Activated CD4-positive, alpha-beta memory T cell treated with anti-CD3 and anti-CD28 coated beads for 36 hours (primary cell): ENCODE results near the gene VWA2. TPM values are rescaled to one million over a fixed set of nuclear protein-coding genes. Genes with fewer than 3 reads are reported as not detected.

Experiments
- CTCF ChIA-PET: fragments of 350-600 bp; sonication (Branson Sonifier 250); formaldehyde crosslinking; loops from one replicate; lab custom pipeline; 2021; ENCODE audit warnings: antibody characterized with exemption, inconsistent platforms; lab: Charles Lee
- POLR2A ChIA-PET: fragments of 350-600 bp; sonication (Branson Sonifier 250); formaldehyde crosslinking; loops from one replicate; lab custom pipeline; 2021; ENCODE audit warnings: antibody characterized with exemption; lab: Charles Lee
- DNase-seq: peaks from one replicate; pipeline ENCODE4 v3.0.0-alpha.2; 2020
- H3K27ac Mint-ChIP-seq: one replicate; pipeline ENCODE4 v1.8.0; 2021; ENCODE audit warnings: mixed read lengths
- H3K27me3 Mint-ChIP-seq: one replicate; pipeline ENCODE4 v1.8.0; 2021; ENCODE audit warnings: mixed read lengths
- H3K36me3 Mint-ChIP-seq: one replicate; pipeline ENCODE4 v1.8.0; 2021; ENCODE audit warnings: mixed read lengths
- H3K4me1 Mint-ChIP-seq: one replicate; pipeline ENCODE4 v1.8.0; 2021; ENCODE audit warnings: low read depth, mixed read lengths
- H3K4me3 Mint-ChIP-seq: one replicate; pipeline ENCODE4 v1.8.0; 2021; ENCODE audit warnings: mild to moderate bottlenecking, mixed read lengths
- H3K9me3 Mint-ChIP-seq: one replicate; pipeline ENCODE4 v1.8.0; 2021; ENCODE audit warnings: mixed read lengths
- intact Hi-C: fragments of 100-400 bp; cut with micrococcal nuclease; formaldehyde crosslinking; loops from one replicate; pipeline ENCODE4 v1.15.1; 2023
- total RNA-seq, 2 experiments: library from RNA; stranded (reverse); gene quantifications; one replicate each; pipeline ENCODE4 v1.2.3, GENCODE V29; 2021

Gene VWA2
- total RNA-seq, 2 experiments from 2014 or later, result 0.07 TPM; not detected in 1

GRCh38 chr10:114228156-114228555, 10.9 kb upstream of the VWA2 start:
- Mint-ChIP-seq H3K27ac (no peak overlapping the region), H3K9me3 (no peaks in the 10 kb centered on the region), H3K4me3 (no peak overlapping the region), H3K36me3 (no peaks in the 10 kb centered on the region), H3K4me1 (no peaks in the 10 kb centered on the region), H3K27me3 (peaks cover 30% of the 10 kb centered on the region)
- intact Hi-C loops, result no loop called here
- POLR2A ChIA-PET, result no interaction called here
- CTCF ChIA-PET, result no interaction called here
- DNase-seq, result no peak

GRCh38 chr10:114232561-114233176, 6.4 kb upstream of the VWA2 start:
- ChIA-PET CTCF (interaction anchor here (1.0 to 1.2 kb wide), 3 partner anchors 9 to 72 kb away, joined by 3 read pairs; no protein-coding TSS in a partner anchor), POLR2A (no interaction called here)
- Mint-ChIP-seq H3K36me3 (no peaks in the 10 kb centered on the region), H3K4me1 (no peaks in the 10 kb centered on the region), H3K4me3 (no peak overlapping the region), H3K9me3 (no peaks in the 10 kb centered on the region), H3K27ac (no peak overlapping the region), H3K27me3 (peaks cover 23% of the 10 kb centered on the region)
- intact Hi-C loops, result no loop called here
- no peak for DNase-seq

GRCh38 chr10:114233482-114233881, 5.6 kb upstream of the VWA2 start:
- Mint-ChIP-seq H3K27ac (no peak overlapping the region), H3K27me3 (peaks cover 25% of the 10 kb centered on the region), H3K4me3 (no peak overlapping the region), H3K36me3 (no peaks in the 10 kb centered on the region), H3K9me3 (no peaks in the 10 kb centered on the region), H3K4me1 (no peaks in the 10 kb centered on the region)
- CTCF ChIA-PET, result interaction anchor here (1.0 to 1.2 kb wide), 2 partner anchors 9 to 10 kb away, joined by 3 read pairs; no protein-coding TSS in a partner anchor
- intact Hi-C loops, result no loop called here
- POLR2A ChIA-PET, result no interaction called here
- DNase-seq, result no peak

- no peaks in the 10 kb centered on the region for H3K9me3 Mint-ChIP-seq
- H3K27ac Mint-ChIP-seq, result no peak overlapping the region
- intact Hi-C loops, result no loop called here
- POLR2A ChIA-PET, result no interaction called here
- CTCF ChIA-PET, result interaction anchor here (1.2 kb wide), 1 partner anchor 10 kb away, joined by 3 read pairs; no protein-coding TSS in a partner anchor
- no peak overlapping the region for H3K4me3 Mint-ChIP-seq
- H3K4me1 Mint-ChIP-seq, result no peaks in the 10 kb centered on the region
- no peak for DNase-seq
- no peaks in the 10 kb centered on the region for H3K36me3 Mint-ChIP-seq
- peaks cover 30% of the 10 kb centered on the region for H3K27me3 Mint-ChIP-seq
These were observed 4.9 kb upstream of the VWA2 start for GRCh38 chr10:114234132-114234531.

GRCh38 chr10:114239994-114240345, 916 bp downstream of the VWA2 start:
- CTCF ChIA-PET, result interaction anchor here (0.7 kb wide), 1 partner anchor 231 kb away, joined by 3 read pairs; no protein-coding TSS in a partner anchor

GRCh38 chr10:114242235-114242634, 3.2 kb downstream of the VWA2 start:
- ChIA-PET CTCF (no interaction called here), POLR2A (no interaction called here)
- intact Hi-C loops, result no loop called here
- no peaks in the 10 kb centered on the region for H3K36me3 Mint-ChIP-seq
- H3K4me3 Mint-ChIP-seq, result no peak overlapping the region
- no peak for DNase-seq
- H3K27me3 Mint-ChIP-seq, result peaks cover 45% of the 10 kb centered on the region
- no peaks in the 10 kb centered on the region for H3K4me1 Mint-ChIP-seq
- no peaks in the 10 kb centered on the region for H3K9me3 Mint-ChIP-seq
- H3K27ac Mint-ChIP-seq, result no peak overlapping the region

More at GRCh38 chr10:114239994-114240345, 916 bp downstream of the VWA2 start:
- POLR2A ChIA-PET, result no interaction called here
- no peak overlapping the region for H3K27ac Mint-ChIP-seq
- no peak for DNase-seq
- no peaks in the 10 kb centered on the region for H3K9me3 Mint-ChIP-seq
- intact Hi-C loops, result no loop called here
- no peak overlapping the region for H3K4me3 Mint-ChIP-seq
- H3K36me3 Mint-ChIP-seq, result no peaks in the 10 kb centered on the region
- H3K4me1 Mint-ChIP-seq, result no peaks in the 10 kb centered on the region
- peaks cover 52% of the 10 kb centered on the region for H3K27me3 Mint-ChIP-seq

- H3K36me3 Mint-ChIP-seq, result no peaks in the 10 kb centered on the region
- H3K4me3 Mint-ChIP-seq, result no peak overlapping the region
- ChIA-PET CTCF (interaction anchor here (0.9 kb wide), 1 partner anchor 10 kb away, joined by 3 read pairs; no protein-coding TSS in a partner anchor), POLR2A (no interaction called here)
- no peaks in the 10 kb centered on the region for H3K4me1 Mint-ChIP-seq
- no peak overlapping the region for H3K27ac Mint-ChIP-seq
- no peak for DNase-seq
- no peaks in the 10 kb centered on the region for H3K9me3 Mint-ChIP-seq
- H3K27me3 Mint-ChIP-seq, result peaks cover 39% of the 10 kb centered on the region
- intact Hi-C loops, result no loop called here
These were observed 4.6 kb downstream of the VWA2 start for GRCh38 chr10:114243661-114244060.

- POLR2A ChIA-PET, result no interaction called here
These were observed 5.1 kb downstream of the VWA2 start for GRCh38 chr10:114244126-114244525.

GRCh38 chr10:114245121-114245791, 6.2 kb downstream of the VWA2 start:
- no peak overlapping the region for H3K27ac Mint-ChIP-seq
- ChIA-PET CTCF (interaction anchor here (0.6 kb wide), 1 partner anchor 551 kb away, joined by 3 read pairs; no protein-coding TSS in a partner anchor), POLR2A (interaction anchor here (0.6 kb wide), 1 partner anchor 56 kb away, joined by 4 read pairs; no protein-coding TSS in a partner anchor)
- H3K9me3 Mint-ChIP-seq, result no peaks in the 10 kb centered on the region
- peaks cover 31% of the 10 kb centered on the region for H3K27me3 Mint-ChIP-seq
- no peak overlapping the region for H3K4me3 Mint-ChIP-seq
- intact Hi-C loops, result no loop called here
- no peak for DNase-seq
- H3K36me3 Mint-ChIP-seq, result no peaks in the 10 kb centered on the region
- H3K4me1 Mint-ChIP-seq, result no peaks in the 10 kb centered on the region

More at GRCh38 chr10:114244126-114244525, 5.1 kb downstream of the VWA2 start:
- Mint-ChIP-seq H3K4me1 (no peaks in the 10 kb centered on the region), H3K27ac (no peak overlapping the region), H3K27me3 (peaks cover 34% of the 10 kb centered on the region), H3K9me3 (no peaks in the 10 kb centered on the region), H3K4me3 (no peak overlapping the region), H3K36me3 (no peaks in the 10 kb centered on the region)
- CTCF ChIA-PET, result interaction anchor here (0.7 to 0.9 kb wide), 2 partner anchors 11 to 60 kb away, joined by 3 read pairs; no protein-coding TSS in a partner anchor
- DNase-seq, result no peak
- intact Hi-C loops, result no loop called here

GRCh38 chr10:114246679-114247305, 7.7 kb downstream of the VWA2 start:
- Mint-ChIP-seq H3K4me3 (no peak overlapping the region), H3K27me3 (peaks cover 24% of the 10 kb centered on the region), H3K9me3 (no peaks in the 10 kb centered on the region), H3K4me1 (no peaks in the 10 kb centered on the region), H3K36me3 (no peaks in the 10 kb centered on the region), H3K27ac (no peak overlapping the region)
- ChIA-PET CTCF (no interaction called here), POLR2A (no interaction called here)
- intact Hi-C loops, result no loop called here
- DNase-seq, result no peak

- Mint-ChIP-seq H3K4me1 (no peaks in the 10 kb centered on the region), H3K27ac (no peak overlapping the region), H3K27me3 (peaks cover 5% of the 10 kb centered on the region), H3K9me3 (no peaks in the 10 kb centered on the region), H3K4me3 (no peak overlapping the region), H3K36me3 (no peaks in the 10 kb centered on the region)
- ChIA-PET CTCF (no interaction called here), POLR2A (no interaction called here)
- DNase-seq, result no peak
- intact Hi-C loops, result no loop called here
These were observed 11.2 kb downstream of the VWA2 start for GRCh38 chr10:114250236-114250635.

- no peaks in the 10 kb centered on the region for H3K4me1 Mint-ChIP-seq
- no peak overlapping the region for H3K4me3 Mint-ChIP-seq
- peaks cover 5% of the 10 kb centered on the region for H3K27me3 Mint-ChIP-seq
- ChIA-PET CTCF (no interaction called here), POLR2A (no interaction called here)
- H3K9me3 Mint-ChIP-seq, result no peaks in the 10 kb centered on the region
- DNase-seq, result no peak
- H3K36me3 Mint-ChIP-seq, result no peaks in the 10 kb centered on the region
- H3K27ac Mint-ChIP-seq, result no peak overlapping the region
- intact Hi-C loops, result no loop called here
These were observed 11.7 kb downstream of the VWA2 start for GRCh38 chr10:114250716-114251115.
